NCI-H748 (cell line): ENCODE measurements around the gene SNRNP200.

Experiments
- DNase-seq: peaks from one replicate; lab custom pipeline; 2025; ENCODE audit not compliant: unreplicated experiment; lab: John Stamatoyannopoulos, UW

The SNRNP200 gene

GRCh38 chr2:96251721-96252292 lies 53.5 kb downstream of the SNRNP200 start:
- DNase-seq = no peak

GRCh38 chr2:96250188-96250587 lies 55.2 kb downstream of the SNRNP200 start:
- no peak for DNase-seq

GRCh38 chr2:96249654-96250053 lies 55.7 kb downstream of the SNRNP200 start:
- no peak for DNase-seq

GRCh38 chr2:96248624-96249023 lies 56.7 kb downstream of the SNRNP200 start:
- DNase-seq = no peak

- DNase-seq = no peak
Measured at GRCh38 chr2:96247896-96248295, 57.5 kb downstream of the SNRNP200 start.

GRCh38 chr2:96247009-96247408 lies 58.3 kb downstream of the SNRNP200 start:
- DNase-seq = no peak

GRCh38 chr2:96245609-96246390 lies 59.5 kb downstream of the SNRNP200 start:
- no peak for DNase-seq

- no peak for DNase-seq
Measured at GRCh38 chr2:96243843-96244242, 61.5 kb downstream of the SNRNP200 start.

GRCh38 chr2:96241900-96242611 lies 63.3 kb downstream of the SNRNP200 start:
- no peak for DNase-seq

- DNase-seq = no peak
Measured at GRCh38 chr2:96241227-96241626, 64.1 kb downstream of the SNRNP200 start.

- DNase-seq = no peak
Measured at GRCh38 chr2:96240341-96241038, 64.9 kb downstream of the SNRNP200 start.

- no peak for DNase-seq
Measured at GRCh38 chr2:96239745-96240264, 65.5 kb downstream of the SNRNP200 start.

GRCh38 chr2:96239091-96239490 lies 66.3 kb downstream of the SNRNP200 start:
- no peak for DNase-seq

- DNase-seq = no peak
Measured at GRCh38 chr2:96238266-96238665, 67.1 kb downstream of the SNRNP200 start.

GRCh38 chr2:96236882-96237281 lies 68.5 kb downstream of the SNRNP200 start:
- DNase-seq = no peak

- DNase-seq = no peak
Measured at GRCh38 chr2:96233880-96234316, 71.4 kb downstream of the SNRNP200 start.

- no peak for DNase-seq
Measured at GRCh38 chr2:96233436-96233835, 71.9 kb downstream of the SNRNP200 start.

- no peak for DNase-seq
Measured at GRCh38 chr2:96231316-96231715, 74.0 kb downstream of the SNRNP200 start.

GRCh38 chr2:96225016-96225533 lies 80.3 kb downstream of the SNRNP200 start:
- DNase-seq = no peak
